HG03432 (cell line): Measurements from ENCODE around the gene SLC35D2.
"Not testable (repeated sequence)": the region's sequence is repeated elsewhere in the genome, so short reads cannot be mapped to it uniquely, and the experiment has no call there.

Experiments used
- ATAC-seq: cut with Tn5 transposase; IDR thresholded peaks from one replicate; pipeline ENCODE4 v1.9.1; 2021; ENCODE audit warnings: mild to moderate bottlenecking, moderate library complexity; ENCODE audit not compliant: unreplicated experiment

SLC35D2 gene

GRCh38 chr9:96317335-96317980 lies 66.1 kb downstream of the SLC35D2 start:
- no peak for ATAC-seq

DNA sequence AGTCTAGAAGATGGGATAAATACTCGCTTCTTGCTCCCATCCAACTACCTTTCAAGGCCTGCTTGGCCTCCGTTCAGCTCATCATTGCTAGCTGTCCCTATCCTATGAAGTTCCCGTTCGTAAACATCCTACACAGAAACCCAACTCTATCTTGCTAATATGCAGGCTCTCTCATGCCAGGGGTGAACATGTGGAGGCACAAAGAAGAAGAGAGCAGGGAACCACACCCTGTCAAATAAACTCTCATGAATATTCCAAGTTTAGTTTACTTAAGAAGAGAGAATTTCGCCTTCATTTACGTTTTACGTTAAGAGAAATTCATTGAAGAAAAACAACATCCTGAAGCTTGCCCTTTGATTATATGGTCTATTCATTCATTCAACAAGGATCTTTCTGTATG lies 73.7 kb downstream of the SLC35D2 start:
- ATAC-seq: no peak

GRCh38 chr9:96306958-96307357 lies 76.6 kb downstream of the SLC35D2 start:
- ATAC-seq: not testable (repeated sequence)

GRCh38 chr9:96305171-96305570 lies 78.3 kb downstream of the SLC35D2 start:
- ATAC-seq: no peak

DNA sequence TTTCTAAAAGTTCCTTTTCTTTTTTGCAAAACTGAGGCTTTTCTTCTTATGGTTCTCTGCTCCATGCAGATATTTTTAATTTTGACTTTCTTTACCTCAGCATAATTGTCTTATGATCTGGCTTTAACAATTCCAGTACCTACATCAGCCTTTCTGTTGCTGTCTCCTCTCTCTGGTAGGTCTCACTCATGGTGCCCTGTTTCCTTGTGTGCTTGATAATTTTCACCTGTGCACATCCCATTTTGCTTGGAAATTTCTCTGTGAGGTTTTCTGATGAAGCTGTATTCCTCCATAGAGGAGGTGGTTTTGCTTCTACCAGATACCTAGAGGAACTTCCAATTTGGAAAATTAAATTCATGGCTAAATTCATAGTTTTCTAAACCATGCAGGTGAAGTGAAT lies 79.3 kb downstream of the SLC35D2 start:
- no peak for ATAC-seq

DNA sequence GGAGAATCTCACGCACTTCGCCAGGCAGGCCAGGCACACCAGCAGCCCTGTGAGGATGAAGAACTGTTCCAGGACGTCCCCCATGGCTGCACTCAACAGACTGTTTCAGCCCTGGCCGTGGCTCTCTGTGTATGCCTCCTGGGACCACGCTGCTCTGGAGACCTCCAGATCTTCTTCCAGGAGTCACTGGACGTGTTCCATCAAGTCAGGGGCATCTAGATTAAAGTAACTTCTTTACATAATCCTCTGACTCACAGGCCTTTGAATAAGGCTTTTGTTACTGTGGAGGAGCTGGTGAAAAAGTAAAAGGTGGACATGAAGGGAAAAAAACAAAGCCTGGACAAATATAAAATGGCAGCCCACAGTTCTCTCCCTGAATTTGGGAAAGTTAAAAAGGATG lies 81.5 kb downstream of the SLC35D2 start, which contains the start of gene HSD17B3:
HSD17B3 (minus strand) TSS at position 156 of the 400 bp plus-strand sequence; CDS start at position 84, 72 bp downstream.
- ATAC-seq: no peak

DNA sequence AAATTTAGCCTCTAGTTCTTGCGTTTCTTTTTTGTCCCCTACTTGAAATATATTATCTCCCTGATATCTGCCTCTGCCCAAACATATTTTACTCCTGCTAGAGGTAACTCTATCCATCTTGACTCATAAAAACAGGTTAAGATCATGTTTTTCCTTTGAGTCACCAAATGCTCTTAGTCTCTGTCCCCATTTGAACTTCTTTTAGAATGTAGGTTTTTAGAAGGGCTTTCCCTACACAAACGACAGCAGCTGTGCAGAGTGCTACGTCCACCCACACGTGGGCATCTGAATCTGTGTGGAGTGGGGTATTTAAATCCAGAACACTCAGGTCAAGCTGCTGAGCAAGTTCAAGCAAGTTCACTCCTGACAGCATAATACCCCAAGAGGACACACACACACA lies 83.7 kb downstream of the SLC35D2 start:
- no peak for ATAC-seq

GRCh38 chr9:96294159-96294545 lies 89.4 kb downstream of the SLC35D2 start:
- ATAC-seq: no peak

DNA sequence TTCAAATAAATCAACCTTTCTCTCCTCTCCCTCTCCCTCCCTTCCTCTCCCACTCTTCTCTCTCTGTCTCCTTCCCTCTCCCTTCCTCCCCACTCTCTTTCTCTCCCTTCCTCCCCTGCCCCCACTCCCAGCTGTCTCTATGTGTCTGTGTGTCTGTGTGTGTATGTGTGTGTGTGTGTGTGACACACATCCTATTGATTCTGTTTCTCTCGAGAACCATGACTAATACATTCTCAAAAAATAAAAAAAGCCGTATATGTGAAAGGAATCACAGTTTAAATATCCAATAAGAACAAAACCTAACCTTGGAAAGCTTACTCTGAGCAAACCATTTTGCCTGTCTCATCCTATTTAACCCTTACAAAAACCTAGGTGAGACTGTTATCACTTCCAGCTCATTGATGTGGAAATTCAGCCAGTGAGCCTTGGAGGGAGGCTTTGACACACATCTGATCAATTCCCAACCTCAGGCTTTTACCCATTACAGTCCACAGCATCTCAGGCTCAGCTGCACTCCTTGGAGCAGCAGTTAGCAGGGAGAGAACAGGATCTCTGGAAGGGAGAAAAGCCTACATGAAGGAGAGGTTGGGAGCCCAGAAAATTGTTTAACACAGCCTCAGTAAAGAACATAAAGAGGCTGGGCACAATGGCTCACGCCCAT lies 89.9 kb downstream of the SLC35D2 start:
- ATAC-seq: no peak

- ATAC-seq: no peak
Measured at GRCh38 chr9:96289392-96289791, 94.1 kb downstream of the SLC35D2 start.

DNA sequence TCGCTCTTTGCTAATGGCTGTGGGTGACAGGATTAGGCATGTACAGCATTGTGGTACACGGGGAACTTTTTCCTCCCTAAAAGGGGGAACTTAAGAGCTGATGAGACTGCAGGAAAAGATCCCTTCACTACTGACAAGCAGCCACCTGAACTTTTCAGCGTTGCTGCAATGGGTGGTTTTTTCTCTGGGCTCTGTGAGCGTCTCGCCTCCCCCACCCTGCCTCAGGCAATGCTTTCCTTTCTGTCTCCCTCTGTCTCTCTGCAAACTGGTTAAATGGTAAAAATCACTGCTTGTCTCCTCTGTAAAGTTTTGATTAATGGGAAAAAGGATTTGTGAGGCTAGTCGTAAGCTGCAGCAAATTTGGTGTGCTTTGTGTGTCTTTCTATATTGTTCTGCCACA lies 101.9 kb downstream of the SLC35D2 start:
- ATAC-seq: no peak

DNA sequence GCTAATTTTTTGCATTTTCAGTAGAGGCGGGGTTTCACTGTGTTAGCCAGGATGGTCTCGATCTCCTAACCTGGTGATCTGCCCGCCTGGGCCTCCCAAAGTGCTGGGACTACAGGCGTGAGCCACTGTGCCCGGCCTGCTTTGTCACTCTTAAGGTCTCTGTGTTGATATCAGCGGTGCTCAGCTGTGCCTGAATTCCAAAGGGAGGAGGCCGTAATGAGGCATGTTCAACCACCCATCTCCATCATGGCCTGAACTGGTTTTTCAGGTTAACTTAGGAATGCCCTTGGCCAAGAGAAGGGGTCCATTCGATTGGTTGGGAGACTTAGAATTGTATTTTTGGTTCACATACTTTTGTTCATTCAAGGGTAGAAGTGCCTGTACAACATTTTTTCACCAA lies 103.6 kb downstream of the SLC35D2 start:
- ATAC-seq: no peak

DNA sequence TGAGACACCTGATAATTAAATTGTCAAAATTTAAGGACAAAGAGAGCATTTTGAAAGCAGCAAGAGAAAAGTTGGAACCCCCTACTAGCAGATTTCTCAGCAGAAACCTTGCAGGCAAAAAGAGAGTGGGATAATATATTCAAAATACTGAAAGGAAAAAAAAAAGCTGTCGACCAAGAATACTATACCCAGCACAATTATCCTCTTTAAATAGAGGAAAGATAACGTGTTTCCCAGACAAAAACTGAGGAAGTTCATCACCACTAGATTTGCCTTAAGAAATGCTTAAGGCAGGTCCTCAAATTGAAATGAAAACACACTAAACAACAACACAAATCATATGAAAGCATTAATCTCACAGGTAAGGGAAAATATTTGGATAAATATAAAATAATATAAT lies 108.6 kb downstream of the SLC35D2 start:
- no peak for ATAC-seq
